K562 (cell line): ENCODE data around the gene EPHB2. TPM values are rescaled to one million over a fixed set of nuclear protein-coding genes. Genes with fewer than 3 reads are reported as not detected.
A peak's percentile ranks its signal among the peaks of the same experiment; 100 is the strongest.

ENCODE experiments used
- ARID2 ChIP-seq: fragments of 450-650 bp; IDR thresholded peaks from 2 replicates; pipeline ENCODE4 v1.6.1; 2017; ENCODE audit warnings: antibody characterized with exemption, mild to moderate bottlenecking
- ASH1L ChIP-seq: fragments of 450-650 bp; IDR thresholded peaks from 2 replicates; pipeline ENCODE4 v1.6.1; 2018; ENCODE audit warnings: borderline replicate concordance, mild to moderate bottlenecking, low read depth; ENCODE audit not compliant: partially characterized antibody
- BRF2 ChIP-seq: IDR thresholded peaks from 3 replicates; pipeline ENCODE4 v1.6.1; 2011; ENCODE audit warnings: borderline replicate concordance, mild to moderate bottlenecking; ENCODE audit not compliant: insufficient read length, insufficient read depth
- CBFB ChIP-seq: sonication (generic); formaldehyde crosslinking; IDR thresholded peaks from 2 replicates; pipeline ENCODE4 v1.4.0; 2020; ENCODE audit warnings: mild to moderate bottlenecking, missing genetic modification reagents
- CLOCK ChIP-seq: fragments of 250-450 bp; sonication (Bioruptor Pico); IDR thresholded peaks from 2 replicates; pipeline ENCODE4 v1.4.0; 2020; ENCODE audit warnings: mild to moderate bottlenecking, moderate library complexity, borderline replicate concordance
- HOMEZ ChIP-seq: fragments of 250-450 bp; sonication (Bioruptor Pico); IDR thresholded peaks from 2 replicates; pipeline ENCODE4 v1.4.0; 2020; ENCODE audit warnings: mild to moderate bottlenecking, moderate library complexity
- MLLT1 ChIP-seq, 2 experiments: fragments of 450-650 bp; IDR thresholded peaks; 2 replicates each; pipeline ENCODE4 v1.6.1; 2016
- NR3C1 ChIP-seq: sonication (generic); formaldehyde crosslinking; IDR thresholded peaks from 2 replicates; pipeline ENCODE4 v1.8.1; 2022; ENCODE audit warnings: missing genetic modification reagents
- POU5F1 ChIP-seq: fragments of 150-350 bp; IDR thresholded peaks from 2 replicates; pipeline ENCODE4 v1.6.1; 2014; ENCODE audit warnings: borderline replicate concordance, low read length, low read depth, mild to moderate bottlenecking; ENCODE audit not compliant: partially characterized antibody
- PTRF ChIP-seq: fragments of 450-650 bp; IDR thresholded peaks from 2 replicates; pipeline ENCODE4 v1.6.1; 2016; ENCODE audit warnings: mild to moderate bottlenecking, missing genetic modification characterization, missing compliant biosample characterization
- SMAD2 ChIP-seq: fragments of 150-350 bp; IDR thresholded peaks from 2 replicates; pipeline ENCODE4 v1.6.1; 2014; ENCODE audit warnings: low read depth, mild to moderate bottlenecking, low read length
- SMAD4 ChIP-seq: fragments of 250-450 bp; sonication (Bioruptor Pico); conservative IDR thresholded peaks from 2 replicates; pipeline ENCODE4 v1.8.0; 2021; ENCODE audit warnings: inconsistent platforms, mild to moderate bottlenecking, moderate library complexity
- SMARCA4 ChIP-seq: fragments of 450-650 bp; IDR thresholded peaks from 2 replicates; pipeline ENCODE4 v1.6.1; 2016
- TAF1 ChIP-seq: IDR thresholded peaks from 2 replicates; pipeline ENCODE4 v1.6.1; 2011; ENCODE audit warnings: mild to moderate bottlenecking, low read length, moderate library complexity; ENCODE audit not compliant: insufficient read depth, control insufficient read depth, severe bottlenecking; ENCODE audit errors: extremely low read depth
- TOE1 ChIP-seq, 2 experiments: fragments of 450-650 bp in 1 of 2; sonication (generic) in 1 of 2; formaldehyde crosslinking in 1 of 2; IDR thresholded peaks; 2 replicates each; pipeline versions ENCODE4 v1.7.1 to v1.8.0; 2016 to 2022; ENCODE audit warnings: borderline replicate concordance in 2 of 2, mild to moderate bottlenecking in 2 of 2, antibody characterized with exemption in 1 of 2, inconsistent platforms in 1 of 2, low read depth in 1 of 2, missing genetic modification reagents in 1 of 2, moderate library complexity in 1 of 2
- ZFP30 ChIP-seq: fragments of 250-450 bp; sonication (Bioruptor Pico); IDR thresholded peaks from 2 replicates; pipeline ENCODE4 v1.8.0; 2022; ENCODE audit warnings: moderate library complexity, mild to moderate bottlenecking, inconsistent platforms, borderline replicate concordance
- ZNF212 ChIP-seq: fragments of 450-650 bp; formaldehyde crosslinking; IDR thresholded peaks from 2 replicates; pipeline ENCODE4 v1.4.0; 2020; ENCODE audit warnings: mild to moderate bottlenecking
- polyA plus RNA-seq, 8 experiments: library from polyadenylated mRNA; depleted of rRNA in 4 of 8; stranded (reverse) in 5 of 8; unstranded in 3 of 8; fragments of >200 nt; fragmentation: Nextera tagmentation in 2 of 8; fragmentation: Illumina TruSeq in 1 of 8; extraction: Ambion mirVana in 2 of 8; extraction: Trizol in 1 of 8; gene quantifications; 2 replicates each; pipeline versions ENCODE4 v1.2.1 to v1.2.3, GENCODE V29; 2011 to 2014; ENCODE audit warnings: inconsistent platforms in 1 of 8, missing spikeins in 1 of 8
- total RNA-seq, 7 experiments: library from RNA; depleted of rRNA in 6 of 7; stranded (reverse); fragments of >200 nt in 6 of 7; fragmentation: Illumina TruSeq in 2 of 7; extraction: Trizol in 2 of 7; gene quantifications; 2 replicates each; pipeline versions ENCODE4 v1.2.1 to v1.2.3, GENCODE V29; 2011 to 2021; ENCODE audit warnings: low replicate concordance in 1 of 7

Gene EPHB2
- total and polyA plus RNA-seq, 9 of the 15 experiments (the other 6 are each of a cell fraction or from before 2014, with no cell fraction given), result not detected

GRCh38 chr1:22662318-22662717, 48.3 kb upstream of the EPHB2 start (continued):
- TF ChIP-seq MLLT1 (IDR thresholded peaks at IDR 0.05), result no peak
- no peak for TF ChIP-seq SMAD2
- no peak for TF ChIP-seq ARID2
- no peak for TF ChIP-seq NR3C1 (CRISPR knock-in tag)
- TF ChIP-seq SMAD4 (CRISPR knock-in tag), result no peak
- no peak for TF ChIP-seq CLOCK (CRISPR knock-in tag)
- no peak for TF ChIP-seq ZFP30 (CRISPR knock-in tag)
- no peak for TF ChIP-seq TAF1
- no peak for TF ChIP-seq TOE1 (IDR thresholded peaks at IDR 0.05; ENCODE audit: borderline replicate concordance)
- no peak for TF ChIP-seq TOE1 (CRISPR knock-in tag; IDR thresholded peaks at IDR 0.05; ENCODE audit: borderline replicate concordance, low read depth)
- no peak for TF ChIP-seq BRF2
- TF ChIP-seq ASH1L, result peak; percentile 55
- no peak for TF ChIP-seq ZNF212 (CRISPR knock-in tag)
- TF ChIP-seq CBFB (CRISPR knock-in tag), result no peak
- TF ChIP-seq PTRF (tag), result no peak
- TF ChIP-seq POU5F1, result no peak
- TF ChIP-seq HOMEZ (CRISPR knock-in tag), result no peak
- TF ChIP-seq SMARCA4, result no peak
